ENCODE measurements around the gene ABCC4. TPM values are rescaled to one million over a fixed set of nuclear protein-coding genes. Genes with fewer than 3 reads are reported as not detected.

The ABCC4 gene
- total and polyA plus RNA-seq, 10 donors, result 1.4 to 21.0 (median 13.3) TPM

DNA sequence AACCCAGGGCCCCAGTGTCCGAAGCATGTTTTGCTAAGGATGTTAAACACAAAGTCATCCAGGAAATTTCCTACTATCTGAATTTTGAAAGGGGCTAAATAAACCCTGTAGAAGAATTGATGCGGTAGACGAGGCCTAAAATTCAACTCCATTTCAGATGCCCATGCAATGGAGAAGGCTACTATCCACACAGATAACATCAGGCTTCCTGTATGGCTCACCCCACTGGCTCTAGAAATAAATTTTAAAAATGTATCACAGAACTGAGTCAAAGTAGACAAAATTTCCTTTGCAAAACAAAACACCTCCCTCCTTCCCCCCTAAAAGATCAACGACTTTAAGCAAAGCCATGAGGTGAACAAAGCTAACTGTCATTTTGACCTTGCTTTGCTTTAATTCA, 188.4 kb downstream of the ABCC4 start:
- Histone ChIP-seq H3K27me3 (replicated peaks in 1 of 7) (no peaks in the 10 kb centered on the region), H3K36me3 (peaks cover 0 to 27% (median 0%) of the 10 kb centered on the region in 6 donors), H3K4me3 (no peak overlapping the region), H3K4me1 (no peaks in the 10 kb centered on the region), H3K27ac (no peak overlapping the region), H3K9me3 (no peaks in the 10 kb centered on the region)
- no peak for DNase-seq
- intact Hi-C loops (cut with DNase I; ENCODE audit: low total_unique reads), result no loop called here
- TF ChIP-seq POLR2AphosphoS5 (IDR thresholded peaks at IDR 0.05) (no peak), POLR2A (IDR thresholded peaks at IDR 0.05) (no peak)
- TF ChIP-seq, protein P1, sequence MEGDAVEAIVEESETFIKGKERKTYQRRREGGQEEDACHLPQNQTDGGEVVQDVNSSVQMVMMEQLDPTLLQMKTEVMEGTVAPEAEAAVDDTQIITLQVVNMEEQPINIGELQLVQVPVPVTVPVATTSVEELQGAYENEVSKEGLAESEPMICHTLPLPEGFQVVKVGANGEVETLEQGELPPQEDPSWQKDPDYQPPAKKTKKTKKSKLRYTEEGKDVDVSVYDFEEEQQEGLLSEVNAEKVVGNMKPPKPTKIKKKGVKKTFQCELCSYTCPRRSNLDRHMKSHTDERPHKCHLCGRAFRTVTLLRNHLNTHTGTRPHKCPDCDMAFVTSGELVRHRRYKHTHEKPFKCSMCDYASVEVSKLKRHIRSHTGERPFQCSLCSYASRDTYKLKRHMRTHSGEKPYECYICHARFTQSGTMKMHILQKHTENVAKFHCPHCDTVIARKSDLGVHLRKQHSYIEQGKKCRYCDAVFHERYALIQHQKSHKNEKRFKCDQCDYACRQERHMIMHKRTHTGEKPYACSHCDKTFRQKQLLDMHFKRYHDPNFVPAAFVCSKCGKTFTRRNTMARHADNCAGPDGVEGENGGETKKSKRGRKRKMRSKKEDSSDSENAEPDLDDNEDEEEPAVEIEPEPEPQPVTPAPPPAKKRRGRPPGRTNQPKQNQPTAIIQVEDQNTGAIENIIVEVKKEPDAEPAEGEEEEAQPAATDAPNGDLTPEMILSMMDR (IDR thresholded peaks at IDR 0.05 in 8 of 11, conservative IDR thresholded peaks at IDR 0.05 in 3 of 11), result no peak
- WGBS, 5 donors, result 89 to 92% (median 90%) methylated on average over 4 of the region's 4 CpGs

DNA sequence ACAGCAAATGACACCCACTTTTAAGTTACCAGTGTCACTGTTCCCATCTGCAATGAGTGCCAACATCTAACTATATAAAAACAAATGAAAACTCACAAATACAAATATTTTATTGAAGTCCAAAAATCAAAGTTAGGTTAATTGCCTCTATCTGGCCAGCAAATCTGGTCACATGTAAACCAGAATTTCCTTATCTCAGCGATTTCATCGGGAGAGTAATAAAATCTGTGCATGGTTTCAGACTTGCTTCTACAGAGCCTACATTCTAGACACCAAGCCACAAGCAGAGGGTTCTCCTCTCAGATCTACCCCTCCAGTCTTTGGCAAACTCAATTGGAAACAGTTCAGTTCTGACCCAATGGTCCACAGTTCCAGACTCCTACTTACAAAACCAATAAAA, 189.6 kb downstream of the ABCC4 start:
- H3K9me3 ChIP-seq, result no peaks in the 10 kb centered on the region
- TF ChIP-seq POLR2A (IDR thresholded peaks at IDR 0.05), result no peak
- TF ChIP-seq POLR2AphosphoS5 (IDR thresholded peaks at IDR 0.05), result no peak
- TF ChIP-seq, protein P1 (IDR thresholded peaks at IDR 0.05 in 8 of 11, conservative IDR thresholded peaks at IDR 0.05 in 3 of 11), result no peak
- no peak for DNase-seq
- H3K4me3 ChIP-seq, result no peak overlapping the region
- no peaks in the 10 kb centered on the region for H3K4me1 ChIP-seq
- H3K36me3 ChIP-seq, result peaks cover 0 to 19% (median 0%) of the 10 kb centered on the region in 6 donors
- intact Hi-C loops (cut with DNase I; ENCODE audit: low total_unique reads), result no loop called here
- H3K27me3 ChIP-seq (replicated peaks in 1 of 7), result no peaks in the 10 kb centered on the region
- WGBS, 5 donors, result 52 to 90% (median 82%) methylated on average over 2 of the region's 2 CpGs
- H3K27ac ChIP-seq, result no peak overlapping the region

DNA sequence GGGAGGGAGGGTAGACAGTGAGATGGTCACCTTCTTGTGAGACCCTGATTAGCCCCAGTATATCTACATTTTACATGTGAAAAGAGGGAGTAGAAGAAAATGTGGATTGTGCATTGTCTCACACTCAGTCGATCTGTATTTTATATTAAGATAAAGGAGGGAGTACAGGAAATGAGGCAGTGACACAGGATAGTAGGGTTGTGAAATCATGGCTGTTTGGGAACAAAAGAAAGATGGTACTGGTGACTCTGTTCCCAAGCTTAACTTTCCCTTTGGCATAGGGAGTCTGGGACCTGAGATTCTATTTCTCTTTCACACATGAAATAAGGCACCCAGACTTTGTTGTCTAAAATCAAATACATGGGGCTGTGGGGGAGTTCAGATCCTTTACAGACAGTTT, 194.7 kb downstream of the ABCC4 start:
- no peak for DNase-seq
- no peaks in the 10 kb centered on the region for H3K9me3 ChIP-seq
- no peaks in the 10 kb centered on the region for H3K27me3 ChIP-seq (replicated peaks in 1 of 7)
- WGBS, 5 donors, result 60 to 82% (median 71%) methylated on average over 1 of the region's 1 CpG
- no peaks in the 10 kb centered on the region for H3K4me1 ChIP-seq
- H3K4me3 ChIP-seq, result no peak overlapping the region
- TF ChIP-seq POLR2AphosphoS5 (IDR thresholded peaks at IDR 0.05), result no peak
- TF ChIP-seq, protein P1 (IDR thresholded peaks at IDR 0.05 in 8 of 11, conservative IDR thresholded peaks at IDR 0.05 in 3 of 11), result no peak
- intact Hi-C loops (cut with DNase I; ENCODE audit: low total_unique reads), result no loop called here
- H3K36me3 ChIP-seq, result peaks cover 0 to 18% (median 2%) of the 10 kb centered on the region in 6 donors
- H3K27ac ChIP-seq, result no peak overlapping the region

DNA sequence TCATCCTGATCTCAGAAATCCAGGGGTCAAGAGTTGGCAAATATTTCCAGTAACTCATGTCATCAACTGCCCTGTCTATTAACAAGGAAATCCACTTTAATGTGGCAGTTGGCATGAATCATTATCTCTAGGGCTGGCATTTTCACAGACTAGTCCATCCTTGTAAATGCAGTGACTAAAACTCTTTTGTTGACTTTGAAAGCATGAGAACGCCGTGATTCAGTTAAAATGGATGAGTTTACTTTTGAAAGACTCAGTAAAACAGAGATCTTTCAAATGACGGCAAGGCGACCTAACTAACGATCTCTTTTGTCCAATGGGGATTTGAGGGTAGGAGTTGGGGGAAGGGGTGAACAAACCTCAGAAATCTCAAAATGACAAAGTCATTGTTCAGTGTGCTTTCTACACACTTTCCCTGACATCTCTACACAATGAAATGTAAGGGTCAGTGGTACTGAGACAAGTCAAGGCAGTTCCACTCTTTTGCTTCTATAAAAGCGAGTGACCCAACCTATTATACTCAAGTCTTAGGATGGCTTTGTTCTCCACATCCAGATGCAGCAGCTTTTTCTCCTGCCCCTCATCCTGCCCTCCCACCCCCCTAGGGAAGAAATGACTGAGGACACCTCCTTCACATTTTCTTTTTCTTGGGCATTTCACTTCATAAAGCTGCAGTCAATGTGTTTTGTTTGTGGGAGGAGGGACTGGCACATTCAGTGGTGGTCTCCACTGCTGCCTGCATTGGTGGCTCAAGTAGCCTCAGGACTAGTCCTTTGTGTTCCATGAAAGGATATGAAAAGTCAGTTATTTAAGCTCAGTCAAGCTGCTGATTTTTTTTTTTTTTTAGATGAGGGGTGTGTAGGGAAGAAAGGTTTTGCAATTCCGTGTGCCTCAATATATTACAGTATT, 200.5 kb downstream of the ABCC4 start:
- Histone ChIP-seq H3K27ac (no peak overlapping the region), H3K27me3 (replicated peaks in 1 of 7) (no peaks in the 10 kb centered on the region), H3K4me1 (no peaks in the 10 kb centered on the region), H3K9me3 (peaks cover 0 to 35% (median 29%) of the 10 kb centered on the region in 8 donors), H3K4me3 (no peak overlapping the region), H3K36me3 (peaks cover 0 to 23% (median 4%) of the 10 kb centered on the region in 6 donors)
- WGBS, 5 donors, result 85 to 94% (median 87%) methylated on average over 7 of the region's 7 CpGs
- intact Hi-C loops (cut with DNase I; ENCODE audit: low total_unique reads), result no loop called here
- TF ChIP-seq, protein P1 (IDR thresholded peaks at IDR 0.05 in 8 of 11, conservative IDR thresholded peaks at IDR 0.05 in 3 of 11), result no peak
- no peak for TF ChIP-seq POLR2A (IDR thresholded peaks at IDR 0.05)
- no peak for TF ChIP-seq POLR2AphosphoS5 (IDR thresholded peaks at IDR 0.05)
- no peak for DNase-seq

Data from spleen (tissue), 11 donors.